ENCODE measurements around the gene SLC25A13.
"Not testable (repeated sequence)": the region's sequence is repeated elsewhere in the genome, so short reads cannot be mapped to it uniquely, and the experiment has no call there.

The SLC25A13 gene

GRCh38 chr7:96359876-96360275, 38.0 kb upstream of the SLC25A13 start:
- no peaks in the 10 kb centered on the region for H3K79me2 ChIP-seq (ENCODE audit: low read length)
- no peaks in the 10 kb centered on the region for H3K9me2 ChIP-seq (replicated peaks; ENCODE audit: insufficient read depth, low read length)
- no peak overlapping the region for H3K9ac ChIP-seq (ENCODE audit: low read length)
- H3K27me3 ChIP-seq (replicated peaks; ENCODE audit: insufficient read depth, low read length), result no peaks in the 10 kb centered on the region
- no peak overlapping the region for H3K27ac ChIP-seq (ENCODE audit: low read length)
- TF ChIP-seq EZH2 (optimal IDR thresholded peaks at IDR 0.05; ENCODE audit: low read depth, low read length) (no peak), EZH2phosphoT487 (IDR thresholded peaks at IDR 0.05; ENCODE audit: low read length) (no peak), CTCF (IDR thresholded peaks at IDR 0.05; ENCODE audit: low read length) (no peak)
- no peak overlapping the region for H2AFZ ChIP-seq (ENCODE audit: low read length)
- no peaks in the 10 kb centered on the region for H4K20me1 ChIP-seq (ENCODE audit: insufficient read depth, low read length)
- H3K4me1 ChIP-seq (ENCODE audit: low read length), result no peaks in the 10 kb centered on the region
- no peaks in the 10 kb centered on the region for H3K36me3 ChIP-seq (replicated peaks; ENCODE audit: insufficient read depth, low read length)
- H3K4me2 ChIP-seq (ENCODE audit: low read depth, low read length), result no peak overlapping the region
- no peaks in the 10 kb centered on the region for H3F3A ChIP-seq (ENCODE audit: insufficient read depth, low read length)
- H3K4me3 ChIP-seq (ENCODE audit: low read length), result no peak overlapping the region
- no peak for DNase-seq
- H3K9me3 ChIP-seq (replicated peaks; ENCODE audit: insufficient read depth, low read length), result no peaks in the 10 kb centered on the region

GRCh38 chr7:96358236-96358971, 36.5 kb upstream of the SLC25A13 start:
- not testable (repeated sequence) for H3K9me2 ChIP-seq (replicated peaks; ENCODE audit: insufficient read depth, low read length); H3K9me3 ChIP-seq (replicated peaks; ENCODE audit: insufficient read depth, low read length); H3K36me3 ChIP-seq (replicated peaks; ENCODE audit: insufficient read depth, low read length); H3K4me3 ChIP-seq (ENCODE audit: low read length); H3K27me3 ChIP-seq (replicated peaks; ENCODE audit: insufficient read depth, low read length); H3F3A ChIP-seq (ENCODE audit: insufficient read depth, low read length); H3K27ac ChIP-seq (ENCODE audit: low read length); H3K79me2 ChIP-seq (ENCODE audit: low read length); H4K20me1 ChIP-seq (ENCODE audit: insufficient read depth, low read length); H3K9ac ChIP-seq (ENCODE audit: low read length); H3K4me2 ChIP-seq (ENCODE audit: low read depth, low read length); H2AFZ ChIP-seq (ENCODE audit: low read length); H3K4me1 ChIP-seq (ENCODE audit: low read length); DNase-seq

GRCh38 chr7:96355990-96356506, 34.1 kb upstream of the SLC25A13 start:
- H3K9me2 ChIP-seq (replicated peaks; ENCODE audit: insufficient read depth, low read length), result no peaks in the 10 kb centered on the region
- no peak overlapping the region for H3K27ac ChIP-seq (ENCODE audit: low read length)
- no peak overlapping the region for H3K9ac ChIP-seq (ENCODE audit: low read length)
- H2AFZ ChIP-seq (ENCODE audit: low read length), result no peak overlapping the region
- no peaks in the 10 kb centered on the region for H3K4me1 ChIP-seq (ENCODE audit: low read length)
- H3K79me2 ChIP-seq (ENCODE audit: low read length), result no peaks in the 10 kb centered on the region
- TF ChIP-seq CTCF (IDR thresholded peaks at IDR 0.05; ENCODE audit: low read length), result no peak
- TF ChIP-seq EZH2 (optimal IDR thresholded peaks at IDR 0.05; ENCODE audit: low read depth, low read length), result no peak
- H3F3A ChIP-seq (ENCODE audit: insufficient read depth, low read length), result no peaks in the 10 kb centered on the region
- H3K27me3 ChIP-seq (replicated peaks; ENCODE audit: insufficient read depth, low read length), result no peaks in the 10 kb centered on the region
- H3K9me3 ChIP-seq (replicated peaks; ENCODE audit: insufficient read depth, low read length), result no peaks in the 10 kb centered on the region
- no peak overlapping the region for H3K4me2 ChIP-seq (ENCODE audit: low read depth, low read length)
- H3K36me3 ChIP-seq (replicated peaks; ENCODE audit: insufficient read depth, low read length), result no peaks in the 10 kb centered on the region
- H3K4me3 ChIP-seq (ENCODE audit: low read length), result no peak overlapping the region
- H4K20me1 ChIP-seq (ENCODE audit: insufficient read depth, low read length), result no peaks in the 10 kb centered on the region
- no peak for DNase-seq

- TF ChIP-seq EZH2 (optimal IDR thresholded peaks at IDR 0.05; ENCODE audit: low read depth, low read length) (no peak), CTCF (IDR thresholded peaks at IDR 0.05; ENCODE audit: low read length) (no peak), EZH2phosphoT487 (IDR thresholded peaks at IDR 0.05; ENCODE audit: low read length) (no peak)
- Histone ChIP-seq H3K27ac (ENCODE audit: low read length) (no peak overlapping the region), H3K4me2 (ENCODE audit: low read depth, low read length) (no peak overlapping the region), H3K9me2 (replicated peaks; ENCODE audit: insufficient read depth, low read length) (no peaks in the 10 kb centered on the region), H3K4me1 (ENCODE audit: low read length) (no peaks in the 10 kb centered on the region), H3K36me3 (replicated peaks; ENCODE audit: insufficient read depth, low read length) (no peaks in the 10 kb centered on the region), H3K27me3 (replicated peaks; ENCODE audit: insufficient read depth, low read length) (no peaks in the 10 kb centered on the region), H3K4me3 (ENCODE audit: low read length) (no peak overlapping the region), H4K20me1 (ENCODE audit: insufficient read depth, low read length) (no peaks in the 10 kb centered on the region), H3K9ac (ENCODE audit: low read length) (no peak overlapping the region), H3K9me3 (replicated peaks; ENCODE audit: insufficient read depth, low read length) (no peaks in the 10 kb centered on the region), H2AFZ (ENCODE audit: low read length) (no peak overlapping the region), H3K79me2 (ENCODE audit: low read length) (no peaks in the 10 kb centered on the region), H3F3A (ENCODE audit: insufficient read depth, low read length) (no peaks in the 10 kb centered on the region)
- no peak for DNase-seq
These were observed 33.0 kb upstream of the SLC25A13 start for GRCh38 chr7:96354881-96355280.

Measured in MM.1S (cell line).